HEK293 (cell line): ENCODE results near the gene SRCIN1.

Source experiments
- KLF9 ChIP-seq: fragments of 450-650 bp; formaldehyde crosslinking; IDR thresholded peaks from 2 replicates; pipeline ENCODE4 v1.5.1; 2016; ENCODE audit warnings: missing biosample characterization, missing genetic modification characterization, low read depth
- SETDB1 ChIP-seq: IDR thresholded peaks from one replicate; pipeline ENCODE4 v1.6.1; 2017; ENCODE audit warnings: mild to moderate bottlenecking, low read length, moderate library complexity, mixed read lengths; ENCODE audit not compliant: insufficient read length
- SP2 ChIP-seq: fragments of 450-650 bp; formaldehyde crosslinking; IDR thresholded peaks from 2 replicates; pipeline ENCODE4 v1.5.1; 2016; ENCODE audit warnings: missing biosample characterization, missing genetic modification characterization
- ZNF114 ChIP-seq: fragments of 450-650 bp; formaldehyde crosslinking; IDR thresholded peaks from 2 replicates; pipeline ENCODE4 v1.5.0; 2017; ENCODE audit warnings: missing biosample characterization, missing genetic modification characterization
- ZNF121 ChIP-seq: fragments of 450-650 bp; formaldehyde crosslinking; IDR thresholded peaks from 2 replicates; pipeline ENCODE4 v1.5.1; 2016; ENCODE audit warnings: missing biosample characterization, missing genetic modification characterization
- ZNF23 ChIP-seq: fragments of 450-650 bp; formaldehyde crosslinking; IDR thresholded peaks from 2 replicates; pipeline ENCODE4 v1.5.1; 2016; ENCODE audit warnings: missing biosample characterization, missing genetic modification characterization, borderline replicate concordance
- ZNF266 ChIP-seq: fragments of 450-650 bp; formaldehyde crosslinking; IDR thresholded peaks from 2 replicates; pipeline ENCODE4 v1.5.1; 2016; ENCODE audit warnings: missing biosample characterization, missing genetic modification characterization, low read depth
- ZNF274 ChIP-seq, 2 experiments: fragments of 200-500 bp in 1 of 2; fragments of 450-650 bp in 1 of 2; sonication (Bioruptor generic) in 1 of 2; formaldehyde crosslinking in 1 of 2; IDR thresholded peaks; 2 replicates each; pipeline versions ENCODE4 v1.5.1 to v1.6.1; 2014 to 2016; ENCODE audit warnings: borderline replicate concordance in 1 of 2, inconsistent platforms in 1 of 2, low read length in 1 of 2, missing biosample characterization in 1 of 2, missing genetic modification characterization in 1 of 2
- ZNF394 ChIP-seq: fragments of 450-650 bp; formaldehyde crosslinking; IDR thresholded peaks from 2 replicates; pipeline ENCODE4 v1.5.1; 2016; ENCODE audit warnings: missing biosample characterization, missing genetic modification characterization, mild to moderate bottlenecking, moderate library complexity, borderline replicate concordance
- ZNF629 ChIP-seq: fragments of 450-650 bp; formaldehyde crosslinking; IDR thresholded peaks from 2 replicates; pipeline ENCODE4 v1.5.1; 2017; ENCODE audit warnings: missing biosample characterization, missing genetic modification characterization
- TF ChIP-seq, protein P1 (sequence below): fragments of 450-650 bp; formaldehyde crosslinking; IDR thresholded peaks from 2 replicates; pipeline ENCODE4 v1.5.1; 2016; ENCODE audit warnings: missing biosample characterization, missing genetic modification characterization
- TF ChIP-seq, protein P2 (sequence below): fragments of 450-650 bp; formaldehyde crosslinking; IDR thresholded peaks from 2 replicates; pipeline ENCODE4 v1.5.1; 2017; ENCODE audit warnings: missing biosample characterization, mild to moderate bottlenecking, missing genetic modification characterization, moderate library complexity
- TF ChIP-seq, protein P3 (sequence below): fragments of 450-650 bp; formaldehyde crosslinking; IDR thresholded peaks from 2 replicates; pipeline ENCODE4 v1.5.1; 2016; ENCODE audit warnings: missing biosample characterization, missing genetic modification characterization

DNA sequence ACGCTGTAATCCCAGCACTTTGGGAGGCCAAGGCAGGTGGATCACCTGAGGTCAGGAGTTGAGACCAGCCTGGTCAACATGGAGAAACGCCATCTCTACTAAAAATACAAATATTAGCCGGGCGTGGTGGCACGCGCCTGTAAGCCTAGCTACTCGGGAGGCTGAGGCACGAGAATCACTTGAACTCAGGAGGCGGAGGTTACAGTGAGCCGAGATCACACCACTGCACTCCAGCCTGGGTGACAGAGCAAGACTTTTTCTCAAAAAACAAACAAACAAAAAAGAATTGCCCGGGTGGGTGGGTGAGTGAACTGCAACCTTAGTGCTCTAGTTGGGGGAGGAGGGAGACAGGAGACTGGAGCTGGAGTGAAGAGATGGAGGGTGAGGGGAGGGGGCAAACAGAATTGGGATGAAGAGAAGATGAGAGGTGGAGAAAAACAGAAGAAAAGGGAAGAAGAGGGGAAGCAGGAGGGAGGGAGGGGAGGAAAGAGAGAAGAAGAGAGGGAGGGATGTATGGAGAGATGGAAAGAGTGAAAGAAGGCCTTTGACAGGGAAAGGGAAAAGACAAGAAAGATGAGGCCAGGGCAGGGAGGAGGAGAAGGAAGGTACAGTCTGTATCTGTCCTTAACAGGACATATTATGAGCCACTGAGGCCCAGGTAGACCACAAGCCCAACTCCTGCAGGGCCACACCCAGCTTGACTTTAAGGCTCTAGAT, 5.5 kb upstream of the SRCIN1 start:
- TF ChIP-seq, protein P1, sequence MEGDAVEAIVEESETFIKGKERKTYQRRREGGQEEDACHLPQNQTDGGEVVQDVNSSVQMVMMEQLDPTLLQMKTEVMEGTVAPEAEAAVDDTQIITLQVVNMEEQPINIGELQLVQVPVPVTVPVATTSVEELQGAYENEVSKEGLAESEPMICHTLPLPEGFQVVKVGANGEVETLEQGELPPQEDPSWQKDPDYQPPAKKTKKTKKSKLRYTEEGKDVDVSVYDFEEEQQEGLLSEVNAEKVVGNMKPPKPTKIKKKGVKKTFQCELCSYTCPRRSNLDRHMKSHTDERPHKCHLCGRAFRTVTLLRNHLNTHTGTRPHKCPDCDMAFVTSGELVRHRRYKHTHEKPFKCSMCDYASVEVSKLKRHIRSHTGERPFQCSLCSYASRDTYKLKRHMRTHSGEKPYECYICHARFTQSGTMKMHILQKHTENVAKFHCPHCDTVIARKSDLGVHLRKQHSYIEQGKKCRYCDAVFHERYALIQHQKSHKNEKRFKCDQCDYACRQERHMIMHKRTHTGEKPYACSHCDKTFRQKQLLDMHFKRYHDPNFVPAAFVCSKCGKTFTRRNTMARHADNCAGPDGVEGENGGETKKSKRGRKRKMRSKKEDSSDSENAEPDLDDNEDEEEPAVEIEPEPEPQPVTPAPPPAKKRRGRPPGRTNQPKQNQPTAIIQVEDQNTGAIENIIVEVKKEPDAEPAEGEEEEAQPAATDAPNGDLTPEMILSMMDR (tag by site-specific recombination), result no peak
- no peak for TF ChIP-seq ZNF114 (tag by site-specific recombination)
- TF ChIP-seq ZNF274 (IDR thresholded peaks at IDR 0.05; ENCODE audit: low read length), result no peak
- TF ChIP-seq ZNF274 (tag by site-specific recombination; IDR thresholded peaks at IDR 0.05; ENCODE audit: borderline replicate concordance), result no peak
- no peak for TF ChIP-seq ZNF266 (tag by site-specific recombination)
- no peak for TF ChIP-seq ZNF23 (tag by site-specific recombination)
- TF ChIP-seq ZNF629 (tag by site-specific recombination), result no peak
- TF ChIP-seq ZNF121 (tag by site-specific recombination), result no peak
- no peak for TF ChIP-seq SP2
- TF ChIP-seq, protein P2, sequence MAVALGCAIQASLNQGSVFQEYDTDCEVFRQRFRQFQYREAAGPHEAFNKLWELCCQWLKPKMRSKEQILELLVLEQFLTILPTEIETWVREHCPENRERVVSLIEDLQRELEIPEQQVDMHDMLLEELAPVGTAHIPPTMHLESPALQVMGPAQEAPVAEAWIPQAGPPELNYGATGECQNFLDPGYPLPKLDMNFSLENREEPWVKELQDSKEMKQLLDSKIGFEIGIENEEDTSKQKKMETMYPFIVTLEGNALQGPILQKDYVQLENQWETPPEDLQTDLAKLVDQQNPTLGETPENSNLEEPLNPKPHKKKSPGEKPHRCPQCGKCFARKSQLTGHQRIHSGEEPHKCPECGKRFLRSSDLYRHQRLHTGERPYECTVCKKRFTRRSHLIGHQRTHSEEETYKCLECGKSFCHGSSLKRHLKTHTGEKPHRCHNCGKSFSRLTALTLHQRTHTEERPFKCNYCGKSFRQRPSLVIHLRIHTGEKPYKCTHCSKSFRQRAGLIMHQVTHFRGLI (tag by site-specific recombination), result no peak
- TF ChIP-seq, protein P3, sequence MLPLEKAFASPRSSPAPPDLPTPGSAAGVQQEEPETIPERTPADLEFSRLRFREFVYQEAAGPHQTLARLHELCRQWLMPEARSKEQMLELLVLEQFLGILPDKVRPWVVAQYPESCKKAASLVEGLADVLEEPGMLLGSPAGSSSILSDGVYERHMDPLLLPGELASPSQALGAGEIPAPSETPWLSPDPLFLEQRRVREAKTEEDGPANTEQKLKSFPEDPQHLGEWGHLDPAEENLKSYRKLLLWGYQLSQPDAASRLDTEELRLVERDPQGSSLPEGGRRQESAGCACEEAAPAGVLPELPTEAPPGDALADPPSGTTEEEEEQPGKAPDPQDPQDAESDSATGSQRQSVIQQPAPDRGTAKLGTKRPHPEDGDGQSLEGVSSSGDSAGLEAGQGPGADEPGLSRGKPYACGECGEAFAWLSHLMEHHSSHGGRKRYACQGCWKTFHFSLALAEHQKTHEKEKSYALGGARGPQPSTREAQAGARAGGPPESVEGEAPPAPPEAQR (tag by site-specific recombination), result no peak
- TF ChIP-seq KLF9 (tag by site-specific recombination), result no peak
- TF ChIP-seq SETDB1, result no peak
- no peak for TF ChIP-seq ZNF394 (tag by site-specific recombination)
